HG02852 (cell line): ENCODE data around the gene MYPN.
"Not testable (repeated sequence)": the region's sequence is repeated elsewhere in the genome, so short reads cannot be mapped to it uniquely, and the experiment has no call there.

Source experiments
- ATAC-seq: cut with Tn5 transposase; IDR thresholded peaks from one replicate; pipeline ENCODE4 v1.9.1; 2021; ENCODE audit warnings: mild to moderate bottlenecking, moderate library complexity; ENCODE audit not compliant: unreplicated experiment

MYPN gene

GRCh38 chr10:68167586-68168189 is 58.4 kb downstream of the MYPN start:
- no peak for ATAC-seq

- ATAC-seq: no peak
Observed at GRCh38 chr10:68171539-68172080, 62.3 kb downstream of the MYPN start.

GRCh38 chr10:68172324-68172723 is 63.0 kb downstream of the MYPN start:
- no peak for ATAC-seq

- ATAC-seq: no peak
Observed at GRCh38 chr10:68175949-68176348, 66.7 kb downstream of the MYPN start.

- ATAC-seq: no peak
Observed at GRCh38 chr10:68176797-68177196, 67.5 kb downstream of the MYPN start.

GRCh38 chr10:68178592-68178991 is 69.3 kb downstream of the MYPN start:
- no peak for ATAC-seq

- no peak for ATAC-seq
Observed at GRCh38 chr10:68179016-68179415, 69.7 kb downstream of the MYPN start.

- no peak for ATAC-seq
Observed at GRCh38 chr10:68180490-68180889, 71.2 kb downstream of the MYPN start.

- ATAC-seq: no peak
Observed at GRCh38 chr10:68184546-68184945, 75.3 kb downstream of the MYPN start.

GRCh38 chr10:68185085-68185484 is 75.8 kb downstream of the MYPN start:
- ATAC-seq: no peak

GRCh38 chr10:68188835-68189234 is 79.5 kb downstream of the MYPN start:
- ATAC-seq: no peak

- no peak for ATAC-seq
Observed at GRCh38 chr10:68192113-68192512, 82.8 kb downstream of the MYPN start.

- no peak for ATAC-seq
Observed at GRCh38 chr10:68194290-68194689, 85.0 kb downstream of the MYPN start.

GRCh38 chr10:68195776-68196175 is 86.5 kb downstream of the MYPN start:
- not testable (repeated sequence) for ATAC-seq

GRCh38 chr10:68196701-68197100 is 87.4 kb downstream of the MYPN start:
- ATAC-seq: no peak

- ATAC-seq: no peak
Observed at GRCh38 chr10:68202960-68203353, 93.7 kb downstream of the MYPN start.

GRCh38 chr10:68208424-68209042 is 99.2 kb downstream of the MYPN start:
- no peak for ATAC-seq

- ATAC-seq: no peak
Observed at GRCh38 chr10:68211669-68212068, 102.4 kb downstream of the MYPN start.

GRCh38 chr10:68212721-68213352 is 103.5 kb downstream of the MYPN start:
- no peak for ATAC-seq

- no peak for ATAC-seq
Observed at GRCh38 chr10:68218786-68219185, 109.5 kb downstream of the MYPN start.

- no peak for ATAC-seq
Observed at GRCh38 chr10:68221196-68221595, 111.9 kb downstream of the MYPN start.

GRCh38 chr10:68222391-68222790 is 113.1 kb downstream of the MYPN start:
- no peak for ATAC-seq
